HG02610 (cell line): Measurements from ENCODE around the gene CDC123.
"Not testable (repeated sequence)": the region's sequence is repeated elsewhere in the genome, so short reads cannot be mapped to it uniquely, and the experiment has no call there.

Source experiments
- ATAC-seq: cut with Tn5 transposase; IDR thresholded peaks from one replicate; pipeline ENCODE4 v1.9.1; 2021; ENCODE audit warnings: mild to moderate bottlenecking, moderate library complexity; ENCODE audit not compliant: unreplicated experiment

CDC123 gene

DNA sequence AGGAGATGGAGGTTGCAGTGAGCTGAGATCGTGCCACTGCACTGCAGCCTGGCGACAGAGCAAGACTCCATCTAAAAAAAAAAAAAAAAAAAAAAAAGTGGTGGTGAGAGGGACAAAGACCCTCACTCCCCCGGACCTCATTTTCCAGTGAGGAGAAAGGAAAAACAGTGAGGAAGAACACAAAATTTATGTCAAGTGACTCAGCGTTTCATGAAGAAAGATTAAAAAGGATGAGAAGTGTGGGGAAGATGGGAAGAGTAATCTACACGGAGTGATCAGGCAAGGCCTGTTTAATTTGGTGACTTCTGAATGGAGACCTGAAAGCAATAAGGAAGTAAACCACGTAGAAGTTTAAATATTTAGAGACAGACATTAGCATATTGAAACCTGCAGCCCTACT, 7.3 kb upstream of the CDC123 start:
- no peak for ATAC-seq

DNA sequence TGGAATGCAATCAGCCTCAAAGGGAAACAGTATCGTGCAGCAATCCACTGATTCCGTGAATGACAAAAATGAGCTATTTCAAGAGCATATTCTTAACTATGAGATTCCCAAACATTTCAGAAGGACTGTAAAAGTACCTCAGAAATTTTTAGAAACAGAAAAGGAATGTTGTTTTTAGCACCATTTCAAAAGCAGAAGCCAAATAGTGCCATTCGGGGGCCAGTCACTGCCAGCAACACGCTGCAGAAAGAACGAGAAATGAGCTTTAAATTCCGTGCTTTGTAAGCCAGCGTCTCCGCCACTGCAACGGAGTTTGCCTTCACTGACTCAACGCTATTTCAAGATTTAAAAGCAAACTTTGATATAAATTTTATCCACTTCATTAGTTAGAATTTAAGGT, 6.6 kb upstream of the CDC123 start:
- no peak for ATAC-seq

DNA sequence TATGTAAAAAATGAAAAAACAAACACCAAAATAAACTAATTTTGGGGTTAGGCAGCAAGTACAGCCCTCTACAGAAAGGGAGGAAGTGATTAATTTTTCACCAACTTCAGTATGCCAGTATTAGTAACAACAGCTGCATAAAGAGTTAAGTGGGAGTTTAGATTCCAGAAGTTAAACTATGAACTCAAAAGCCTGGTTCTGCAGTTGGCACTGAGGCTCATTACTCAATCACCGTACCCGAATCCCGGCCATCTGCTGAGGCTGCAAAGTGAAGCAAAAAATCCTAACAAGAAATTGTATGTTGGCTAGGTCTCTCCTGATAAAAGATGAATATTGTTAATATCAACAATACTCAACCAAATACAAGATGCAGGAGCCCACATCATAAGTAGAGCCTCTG, 4.3 kb upstream of the CDC123 start:
- ATAC-seq = no peak

GRCh38 chr10:12193193-12193592, 2.8 kb upstream of the CDC123 start:
- no peak for ATAC-seq

DNA sequence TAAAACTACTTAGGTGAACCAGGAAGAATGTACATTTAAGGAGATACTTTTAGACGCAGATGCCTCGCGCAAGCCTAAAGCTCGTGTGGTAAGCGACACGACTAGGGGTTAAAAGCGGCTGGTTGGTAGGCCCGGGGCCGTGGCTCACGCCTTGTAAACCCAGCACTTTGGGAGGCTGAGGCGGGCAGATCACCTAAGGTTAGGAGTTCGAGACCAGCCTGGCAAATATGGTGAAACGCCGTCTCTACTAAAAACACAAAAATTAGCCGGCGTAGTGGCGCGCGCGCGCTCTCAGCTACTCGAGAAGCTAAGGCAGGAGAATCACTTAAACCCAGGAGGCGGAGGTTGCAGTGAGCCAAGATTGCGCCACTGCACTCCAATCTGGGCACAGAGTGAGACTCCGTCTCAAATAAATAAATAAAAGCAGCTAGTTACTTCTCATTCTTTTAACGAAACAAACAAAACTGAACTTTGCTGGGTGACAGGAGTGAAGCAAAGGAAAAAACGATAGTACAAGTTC, 1.2 kb upstream of the CDC123 start:
- no peak for ATAC-seq

DNA sequence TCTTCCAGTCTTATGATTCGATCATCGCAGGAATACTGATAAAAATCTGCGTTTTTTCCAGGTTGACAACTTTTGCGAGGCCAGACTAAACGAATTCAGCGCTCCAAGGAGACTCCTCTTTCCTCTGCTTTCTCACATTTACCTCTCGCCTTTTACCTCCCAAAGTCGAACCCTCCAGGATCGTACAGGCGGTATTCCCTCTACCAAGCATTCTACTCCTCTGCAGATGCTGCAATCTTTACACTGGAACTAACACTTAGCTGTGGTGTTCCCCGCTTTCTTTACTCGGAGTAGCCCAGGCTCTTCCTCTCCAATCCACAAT, 746 bp upstream of the CDC123 start:
- ATAC-seq = no peak

- no peak for ATAC-seq
These were observed 683 bp downstream of the CDC123 start for GRCh38 chr10:12196531-12197211.

GRCh38 chr10:12198156-12198555, 2.2 kb downstream of the CDC123 start:
- no peak for ATAC-seq

DNA sequence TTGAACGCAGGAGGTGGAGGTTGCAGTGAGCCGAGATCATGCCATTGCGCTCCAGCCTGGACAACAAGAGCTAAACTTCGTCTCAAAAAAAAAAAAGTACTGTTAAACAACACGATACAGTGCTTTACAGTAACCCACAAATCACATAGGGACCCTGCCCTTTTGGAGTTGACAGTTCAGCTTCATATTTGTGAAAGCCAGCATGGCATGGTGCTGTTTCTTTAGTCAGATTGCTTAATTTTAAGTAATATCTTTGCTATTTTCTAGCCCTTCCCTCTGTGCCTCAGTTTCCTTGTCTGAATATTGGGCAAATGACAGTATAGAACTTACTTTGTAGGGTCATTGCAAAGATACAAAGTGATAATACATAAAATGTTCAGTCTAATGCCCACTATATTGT, 4.9 kb downstream of the CDC123 start:
- ATAC-seq = no peak

GRCh38 chr10:12201543-12201942, 5.6 kb downstream of the CDC123 start:
- no peak for ATAC-seq

DNA sequence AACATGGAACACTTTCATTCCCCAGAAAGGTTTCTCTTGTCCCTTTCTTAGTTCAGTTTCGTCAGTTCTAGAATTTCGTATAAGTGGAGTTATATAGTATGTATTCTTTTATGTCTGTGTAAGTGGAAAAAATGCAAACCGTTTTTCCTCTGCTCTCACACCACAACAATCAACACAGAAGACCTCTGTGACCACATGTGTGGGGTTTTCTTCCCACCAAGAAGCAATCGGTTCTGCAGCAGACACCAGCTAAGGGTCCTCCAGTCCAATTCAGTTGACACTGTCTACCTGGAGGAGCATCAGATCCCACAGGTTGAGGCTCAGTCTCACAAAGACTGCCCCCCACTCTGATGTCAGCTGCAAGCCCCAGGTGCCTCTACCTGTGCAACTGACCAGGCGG, 6.2 kb downstream of the CDC123 start:
- ATAC-seq = no peak

- ATAC-seq = no peak
These were observed 9.1 kb downstream of the CDC123 start for GRCh38 chr10:12205082-12205481.

- no peak for ATAC-seq
These were observed 11.1 kb downstream of the CDC123 start for GRCh38 chr10:12207114-12207513.

GRCh38 chr10:12208460-12208859, 12.5 kb downstream of the CDC123 start:
- no peak for ATAC-seq

DNA sequence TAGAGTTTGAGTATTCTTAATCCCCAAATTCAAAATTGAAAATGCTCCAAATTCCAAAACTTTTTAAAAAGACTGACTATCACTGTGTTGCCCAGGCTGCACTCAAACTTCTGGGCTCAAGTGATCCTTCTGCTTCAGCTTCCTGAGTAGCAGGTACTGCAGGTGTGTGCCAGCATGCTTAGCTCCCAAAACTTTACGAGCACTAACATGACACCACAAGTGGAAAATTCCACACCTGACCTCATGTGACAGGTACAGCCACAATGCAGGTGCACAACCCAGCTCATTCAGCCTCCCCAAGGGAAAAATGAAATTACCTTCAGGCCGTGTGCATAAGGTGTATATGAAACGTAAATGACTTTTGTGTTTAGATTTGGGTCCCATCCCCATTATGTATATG, 16.5 kb downstream of the CDC123 start:
- no peak for ATAC-seq

DNA sequence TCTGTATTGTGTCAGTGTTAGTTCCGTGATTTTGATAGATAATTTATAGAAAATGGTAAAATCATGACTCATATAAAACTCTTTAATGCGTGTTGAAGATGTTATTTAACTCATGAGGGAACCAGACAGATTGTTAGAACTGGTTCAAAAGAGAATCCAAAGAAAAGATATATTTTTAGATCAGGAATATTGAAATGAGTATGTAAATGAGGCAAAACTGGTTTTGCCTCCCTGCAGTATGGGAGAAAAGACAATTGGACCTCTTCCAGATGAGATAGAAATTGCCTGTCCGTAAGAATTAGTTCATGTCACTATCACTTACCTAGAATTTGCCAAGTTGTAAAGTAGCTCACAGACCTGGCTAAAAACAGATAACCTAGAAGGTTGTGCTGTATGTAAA, 17.6 kb downstream of the CDC123 start:
- ATAC-seq = no peak

DNA sequence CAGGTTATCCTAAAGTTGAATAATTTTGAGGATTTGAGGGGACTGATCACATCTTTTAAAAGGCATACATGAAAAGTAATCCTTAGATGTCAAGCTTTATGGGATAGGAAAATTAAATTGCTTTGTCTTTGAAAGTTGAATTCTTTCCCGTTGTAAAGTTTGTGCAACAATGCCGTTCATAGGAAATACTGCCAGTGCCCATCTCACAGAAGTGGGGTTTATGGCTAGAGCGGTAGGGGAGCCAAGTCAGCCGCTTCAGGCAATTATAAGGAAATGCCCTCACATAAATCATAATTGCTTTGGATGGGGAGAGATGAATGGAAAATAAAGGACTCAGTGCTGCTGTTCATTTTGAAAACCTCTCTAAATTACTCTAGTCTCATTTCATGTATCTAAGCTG, 18.1 kb downstream of the CDC123 start:
- no peak for ATAC-seq

- ATAC-seq = no peak
These were observed 18.8 kb downstream of the CDC123 start for GRCh38 chr10:12214763-12215218.

DNA sequence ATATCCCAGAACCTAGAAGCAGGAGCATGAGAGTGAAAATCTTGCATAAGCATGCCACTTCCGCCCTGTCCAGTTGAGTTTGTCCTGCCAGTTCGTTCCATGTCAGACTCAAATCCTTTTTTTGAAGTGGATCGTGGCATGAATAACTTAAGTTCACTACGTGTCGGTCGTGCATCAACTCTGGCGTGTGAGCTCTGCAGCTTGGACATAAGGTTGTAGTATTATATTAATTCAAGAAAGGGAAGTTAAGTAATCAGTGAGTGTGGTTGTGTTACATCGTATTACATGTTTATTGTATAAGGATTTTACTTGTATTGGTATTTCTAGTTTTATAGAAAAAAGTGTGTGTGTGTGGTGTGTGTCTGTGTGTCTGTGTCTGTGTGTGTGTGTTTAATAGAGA, 23.0 kb downstream of the CDC123 start:
- no peak for ATAC-seq

GRCh38 chr10:12221323-12222298, 25.6 kb downstream of the CDC123 start:
- no peak for ATAC-seq

DNA sequence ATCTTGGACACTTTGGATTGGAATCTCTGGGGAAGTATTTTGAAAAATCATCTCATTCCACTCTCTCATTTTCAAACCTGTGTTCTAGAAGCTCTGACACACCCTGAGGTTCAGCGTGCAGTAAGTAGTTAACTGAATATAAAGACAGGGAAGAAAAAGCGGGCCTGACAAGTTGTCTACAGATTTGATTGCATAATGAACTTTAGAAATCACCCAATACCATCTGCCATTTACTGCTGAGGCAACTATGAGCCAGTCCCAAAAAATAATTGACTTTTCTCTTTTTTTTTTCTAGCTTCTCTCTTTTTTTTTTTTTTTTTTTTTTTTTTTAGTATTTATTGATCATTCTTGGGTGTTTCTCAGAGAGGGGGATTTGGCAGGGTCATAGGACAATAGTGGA, 29.5 kb downstream of the CDC123 start:
- ATAC-seq = no peak

DNA sequence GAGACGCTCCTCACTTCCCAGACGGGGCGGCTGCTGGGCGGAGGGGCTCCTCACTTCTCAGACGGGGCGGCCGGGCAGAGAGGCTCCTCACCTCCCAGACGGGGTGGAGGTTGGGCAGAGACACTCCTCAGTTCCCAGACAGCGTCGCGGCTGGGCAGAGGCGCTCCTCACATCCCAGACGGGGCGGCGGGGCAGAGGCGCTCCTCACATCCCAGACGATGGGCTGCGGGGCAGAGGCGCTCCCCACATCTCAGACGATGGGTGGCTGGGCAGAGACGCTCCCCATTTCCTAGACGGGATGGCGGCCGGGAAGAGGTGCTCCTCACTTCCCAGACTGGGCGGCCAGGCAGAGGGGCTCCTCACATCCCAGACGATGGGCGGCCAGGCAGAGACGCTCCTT, 30.4 kb downstream of the CDC123 start:
- ATAC-seq = not testable (repeated sequence)
